ENCODE data around the gene SMAD2. TPM values are rescaled to one million over a fixed set of nuclear protein-coding genes. Genes with fewer than 3 reads are reported as not detected.
A peak's percentile ranks its signal among the peaks of the same experiment; 100 is the strongest.
"Not testable (repeated sequence)": the region's sequence is repeated elsewhere in the genome, so short reads cannot be mapped to it uniquely, and the experiment has no call there.

The SMAD2 gene
- 100 to 1,000 TPM; 103 to 114 TPM for total RNA-seq
- long read RNA-seq, donor 1, full-length matches to known transcripts, result 10 of 22 reads
- long read RNA-seq, donor 1, partial matches to known transcripts, result 4 of 22 reads
- long read RNA-seq, donor 1, other reads (novel, unspliced or antisense), result 8 of 22 reads
- long read RNA-seq, donor 2, full-length matches to known transcripts, result 6 of 26 reads
- long read RNA-seq, donor 2, partial matches to known transcripts, result 8 of 26 reads
- long read RNA-seq, donor 2, other reads (novel, unspliced or antisense), result 12 of 26 reads

DNA sequence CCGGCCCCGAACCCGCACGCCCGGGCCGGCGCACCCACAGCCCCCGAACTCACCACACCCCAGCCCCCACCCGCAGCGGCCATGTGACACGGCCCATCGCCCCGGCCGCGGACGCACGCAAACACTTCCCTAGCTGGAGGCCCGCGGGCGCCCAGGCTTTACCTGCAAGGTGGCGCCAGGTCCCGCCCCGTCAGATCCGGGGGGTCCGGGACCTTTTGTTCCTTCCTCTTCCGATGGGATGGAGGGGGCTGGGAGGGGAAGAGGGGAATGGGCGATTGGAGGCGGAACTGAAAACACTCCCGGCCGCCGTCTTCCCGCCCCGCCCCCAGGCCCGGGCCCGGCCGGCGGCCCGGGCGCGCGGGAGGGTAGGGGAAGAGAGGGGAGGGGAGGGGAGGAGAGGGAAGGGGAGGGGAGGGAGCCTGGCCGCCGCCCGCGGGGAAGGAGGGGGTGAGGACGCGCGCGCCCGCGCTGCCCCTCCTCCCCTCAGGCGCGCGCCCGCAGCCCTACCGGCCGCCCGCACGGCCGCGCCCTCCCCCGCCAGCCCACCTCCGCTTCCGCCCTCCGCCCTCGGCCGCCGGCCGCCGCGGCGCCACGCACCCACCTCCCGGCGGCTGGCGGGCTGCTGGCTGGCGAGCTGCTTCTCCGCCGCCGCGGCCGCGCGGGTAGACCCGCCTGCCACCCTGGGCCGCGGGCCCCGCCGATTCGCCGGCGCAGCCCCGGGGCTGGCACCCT lies at the start of gene SMAD2:
Gene SMAD2, minus strand, starts transcription at position 461 of the 732 bp plus-strand sequence. CDS start 33,903 bp downstream, outside the sequence.
- peak; percentile 95 for DNase-seq (ENCODE audit: low spot score)
- intact Hi-C loops (cut with DNase I), result no loop called here

- no peak for DNase-seq (ENCODE audit: low spot score)
- intact Hi-C loops (cut with DNase I), result no loop called here
These were observed 49.2 kb upstream of the SMAD2 start for GRCh38 chr18:47979611-47980200.

DNA sequence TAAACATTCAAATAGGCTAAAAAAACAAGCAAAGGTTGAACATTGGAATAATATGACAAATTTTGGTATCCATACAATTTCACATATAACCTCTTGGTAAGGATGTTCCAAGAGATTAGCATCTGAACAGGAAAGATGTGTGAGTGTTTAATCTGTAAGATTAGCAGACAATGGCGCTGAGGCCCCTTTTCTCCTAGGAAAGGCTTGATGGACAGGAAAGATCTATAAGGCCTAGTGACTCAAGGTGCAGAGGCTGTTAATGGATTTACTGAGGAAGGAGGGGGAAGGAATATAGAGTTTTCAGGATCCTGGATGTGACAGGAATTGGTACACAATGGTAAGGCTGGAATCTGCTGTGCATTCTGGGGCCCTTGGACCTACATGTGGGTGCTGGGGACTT lies 48.1 kb upstream of the SMAD2 start:
- intact Hi-C loops (cut with DNase I), result no loop called here

GRCh38 chr18:47978141-47978540 lies 47.7 kb upstream of the SMAD2 start:
- no peak for DNase-seq (ENCODE audit: low spot score)
- intact Hi-C loops (cut with DNase I), result no loop called here

More for the DNA sequence above, 48.1 kb upstream of the SMAD2 start:
- no peak for DNase-seq (ENCODE audit: low spot score)

DNA sequence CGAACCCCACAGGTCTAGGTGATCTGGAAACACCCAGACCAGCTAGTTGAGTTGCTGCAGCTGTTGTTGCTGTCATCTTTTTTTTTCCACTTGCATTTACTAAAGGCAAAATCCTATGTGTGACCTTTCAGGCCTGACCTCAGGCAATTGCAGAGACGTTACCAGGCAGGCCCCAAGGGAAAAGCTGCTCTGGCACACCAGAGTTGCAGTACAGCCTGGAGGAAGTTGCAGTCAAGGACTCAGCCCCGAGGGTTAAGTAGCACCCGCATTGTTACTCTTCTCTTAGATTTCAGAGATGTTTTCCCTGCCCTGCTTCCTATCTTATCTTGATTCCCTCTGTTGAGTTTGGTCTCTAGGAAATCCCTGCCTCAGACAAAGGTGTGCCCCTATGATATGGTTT lies 45.2 kb upstream of the SMAD2 start:
- DNase-seq (ENCODE audit: low spot score), result no peak
- intact Hi-C loops (cut with DNase I), result no loop called here

DNA sequence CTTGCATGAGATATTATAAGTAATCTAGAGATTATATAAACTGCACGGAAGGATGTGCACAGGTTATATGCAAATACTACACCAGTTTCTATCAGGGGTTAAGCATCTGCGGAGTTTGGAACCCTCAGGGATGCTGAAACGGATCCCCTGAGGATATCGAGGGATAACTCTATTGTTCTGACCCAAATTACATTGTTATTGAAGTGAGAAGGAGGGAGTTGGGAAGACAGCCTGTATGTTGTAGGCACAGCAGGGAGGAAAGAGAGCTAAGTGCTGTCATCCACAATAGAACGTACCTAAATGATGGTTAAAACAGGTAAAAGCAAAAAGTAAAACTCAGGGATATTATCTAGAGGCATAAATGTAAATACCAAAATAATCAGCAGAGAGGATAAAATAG lies 44.6 kb upstream of the SMAD2 start:
- no peak for DNase-seq (ENCODE audit: low spot score)
- intact Hi-C loops (cut with DNase I), result no loop called here

GRCh38 chr18:47970664-47971531 lies 40.4 kb upstream of the SMAD2 start:
- no peak for DNase-seq (ENCODE audit: low spot score)
- intact Hi-C loops (cut with DNase I), result no loop called here

- intact Hi-C loops (cut with DNase I), result no loop called here
- no peak for DNase-seq (ENCODE audit: low spot score)
These were observed 39.4 kb upstream of the SMAD2 start for GRCh38 chr18:47969816-47970215.

- intact Hi-C loops (cut with DNase I), result no loop called here
- no peak for DNase-seq (ENCODE audit: low spot score)
These were observed 38.3 kb upstream of the SMAD2 start for GRCh38 chr18:47968721-47969120.

DNA sequence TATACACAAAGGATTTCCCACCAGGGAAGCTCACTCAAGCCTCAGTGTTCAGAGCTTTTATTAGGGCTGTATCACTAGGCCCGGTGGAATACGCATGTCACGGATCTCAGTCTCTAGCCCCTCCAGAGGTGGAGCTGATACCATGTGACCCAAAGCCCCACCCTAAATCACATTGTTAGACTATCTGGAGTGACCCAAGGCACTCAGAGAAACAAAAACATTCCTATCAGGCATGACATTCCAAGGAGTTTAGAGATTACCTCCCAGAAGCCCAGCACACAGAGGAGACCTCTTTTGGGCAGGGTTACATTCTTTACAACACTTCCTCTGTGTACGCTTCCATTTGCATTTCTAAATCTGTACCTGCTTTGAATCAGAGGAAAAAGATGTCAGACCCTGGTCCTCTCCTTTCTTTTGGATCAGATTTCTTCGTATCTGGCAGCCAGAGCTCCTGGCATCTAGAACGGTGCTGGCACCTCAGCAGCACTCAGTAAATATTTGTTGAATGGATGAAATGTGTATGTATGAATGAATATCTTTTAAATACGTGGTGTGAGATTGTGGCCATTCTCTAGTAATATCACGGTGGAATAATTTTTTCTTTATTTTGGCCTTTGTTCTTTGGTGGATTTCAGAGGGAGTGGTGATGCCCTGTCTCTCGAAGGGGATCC lies 37.7 kb upstream of the SMAD2 start:
- intact Hi-C loops (cut with DNase I), result no loop called here
- no peak for DNase-seq (ENCODE audit: low spot score)

- intact Hi-C loops (cut with DNase I), result no loop called here
- DNase-seq (ENCODE audit: low spot score), result no peak
These were observed 33.6 kb upstream of the SMAD2 start for GRCh38 chr18:47964053-47964452.

- DNase-seq (ENCODE audit: low spot score); intact Hi-C loops (cut with DNase I): not testable (repeated sequence)
These were observed 30.5 kb upstream of the SMAD2 start for GRCh38 chr18:47961003-47961402.

DNA sequence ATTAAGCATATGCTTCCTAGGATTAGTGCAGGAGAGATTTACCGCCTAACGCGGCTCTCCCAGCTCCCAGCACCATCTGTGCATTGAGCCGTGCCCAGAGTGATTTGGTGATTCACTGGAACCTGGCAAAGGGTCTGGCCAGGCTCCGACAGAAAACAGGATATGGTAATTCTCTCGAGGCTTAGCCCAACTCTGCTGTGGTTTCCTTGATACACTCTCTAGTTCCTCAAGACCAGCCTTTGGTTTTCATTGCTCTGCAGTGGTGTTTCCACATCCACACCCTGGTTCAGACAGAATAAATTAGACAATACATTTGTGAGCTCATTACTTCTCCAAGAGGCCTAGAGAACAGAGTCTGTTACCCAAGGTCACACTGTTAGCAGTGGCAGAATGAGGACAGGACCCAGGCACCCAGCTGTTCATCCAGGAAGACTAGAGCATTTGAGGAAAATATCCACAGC lies 23.0 kb upstream of the SMAD2 start:
- no peak for DNase-seq (ENCODE audit: low spot score)
- intact Hi-C loops (cut with DNase I), result no loop called here

DNA sequence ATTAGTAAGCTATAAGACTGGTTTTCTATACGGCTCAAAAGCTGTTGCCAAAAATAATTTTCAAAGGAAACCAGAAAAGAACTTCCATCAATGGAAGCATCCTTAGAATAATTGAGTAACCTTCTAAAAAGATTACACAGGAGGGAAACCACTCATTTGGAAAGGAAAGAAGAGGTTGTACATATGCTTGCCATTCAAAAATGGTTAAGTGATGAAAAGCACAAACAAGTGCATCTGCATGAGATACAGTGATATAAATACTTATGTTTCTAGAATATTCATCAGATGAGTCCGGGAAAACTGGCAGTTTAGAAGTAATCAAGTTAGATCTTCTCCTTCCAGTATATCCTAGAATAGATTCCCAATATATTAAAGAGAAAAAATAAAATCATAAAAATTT lies 20.1 kb upstream of the SMAD2 start:
- DNase-seq (ENCODE audit: low spot score), result no peak
- intact Hi-C loops (cut with DNase I), result no loop called here

- no peak for DNase-seq (ENCODE audit: low spot score)
- intact Hi-C loops (cut with DNase I), result no loop called here
These were observed 18.7 kb upstream of the SMAD2 start for GRCh38 chr18:47949202-47949601.

DNA sequence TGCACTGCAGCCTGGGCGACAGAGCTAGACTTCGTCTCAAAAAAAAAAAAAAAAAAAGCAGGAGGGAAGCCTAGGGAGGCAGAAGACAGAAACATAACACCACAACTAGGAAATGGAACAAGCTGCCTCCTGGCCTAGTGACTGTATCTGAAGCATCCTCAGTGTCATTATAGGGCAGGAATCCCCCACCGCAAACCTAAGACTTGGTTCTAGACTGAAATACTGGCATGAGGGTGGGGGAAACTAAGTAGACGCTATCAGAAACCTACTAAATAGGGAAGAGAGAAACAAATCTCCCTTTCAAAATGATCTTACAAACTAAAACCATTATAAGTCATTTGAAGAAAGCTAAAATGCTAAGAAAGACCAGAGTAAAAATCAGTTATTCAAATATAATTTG lies 16.4 kb upstream of the SMAD2 start:
- DNase-seq (ENCODE audit: low spot score), result no peak
- intact Hi-C loops (cut with DNase I), result no loop called here

GRCh38 chr18:47944972-47945852 lies 14.8 kb upstream of the SMAD2 start:
- no peak for DNase-seq (ENCODE audit: low spot score)
- intact Hi-C loops (cut with DNase I), result no loop called here

DNA sequence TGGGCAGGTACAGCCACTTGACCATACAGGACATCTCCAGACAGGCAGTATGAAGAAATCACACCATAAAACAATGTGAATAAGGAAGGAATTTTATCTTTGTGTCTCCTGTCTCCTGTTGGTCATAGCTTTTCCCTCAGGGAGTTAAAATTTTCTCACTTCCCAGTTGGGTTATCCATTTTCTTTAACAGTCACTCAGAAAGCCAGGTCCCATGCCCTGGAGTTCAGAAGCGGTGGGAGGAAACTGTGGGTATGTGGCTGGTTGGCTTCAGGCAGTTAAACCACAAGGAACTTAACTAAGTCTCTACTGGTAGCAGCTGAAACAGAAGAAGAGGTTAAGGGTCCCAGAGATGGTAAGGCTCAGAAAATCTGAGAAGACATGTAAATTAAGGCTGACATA lies 6.5 kb upstream of the SMAD2 start:
- no peak for DNase-seq (ENCODE audit: low spot score)
- intact Hi-C loops (cut with DNase I), result no loop called here
